ENCODE data around the gene ZNF385A. TPM values are rescaled to one million over a fixed set of nuclear protein-coding genes. Genes with fewer than 3 reads are reported as not detected.

The ZNF385A gene
- total and polyA plus RNA-seq, 11 donors: 3.6 to 22.7 (median 6.1) TPM

DNA sequence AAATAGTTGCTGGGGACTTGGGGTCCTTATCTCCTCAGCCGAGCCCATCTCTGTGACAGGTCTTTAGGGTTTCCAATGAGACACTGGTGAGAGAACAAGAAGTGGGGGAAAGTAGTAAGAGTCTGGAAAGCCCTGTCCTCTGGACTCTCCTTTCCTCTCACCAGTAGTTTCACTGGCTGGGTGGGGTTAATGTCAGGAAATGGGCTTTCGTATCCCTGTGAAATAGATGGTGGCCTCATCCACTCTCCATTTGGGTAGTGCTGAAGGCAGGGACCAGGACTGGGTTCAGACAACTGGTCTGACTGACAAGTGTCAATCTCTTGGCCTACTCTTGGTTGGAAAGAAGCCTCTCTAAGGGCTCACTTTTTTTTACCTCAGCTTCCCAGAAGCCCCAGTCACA is 7.5 kb downstream of the ZNF385A start:
- DNase-seq (peak in 1 of 5 donors; percentile 3), ATAC-seq (no peak)
- Histone ChIP-seq H3K27me3 (no peaks in the 10 kb centered on the region), H3K36me3 (peaks cover 0 to 4% (median 0%) of the 10 kb centered on the region in 9 donors), H3K27ac (peak overlapping the region; percentile 23 to 69 (median 61)), H3K9me3 (no peaks in the 10 kb centered on the region), H3K4me1 (peaks cover 0 to 64% (median 29%) of the 10 kb centered on the region in 12 donors), H3K4me3 (no peak overlapping the region)
- WGBS, 4 donors: 64 to 75% (median 67%) methylated on average over 2 of the region's 2 CpGs
- intact Hi-C loops (cut with DNase I): loop anchor here in 1 of 10 donors (10.0 kb wide), 1 partner anchor 372 kb away; the partner anchor contains the start of genes HOXC8 and HOXC9
- no peak for TF ChIP-seq POLR2A (IDR thresholded peaks at IDR 0.05)
- TF ChIP-seq, protein P1, sequence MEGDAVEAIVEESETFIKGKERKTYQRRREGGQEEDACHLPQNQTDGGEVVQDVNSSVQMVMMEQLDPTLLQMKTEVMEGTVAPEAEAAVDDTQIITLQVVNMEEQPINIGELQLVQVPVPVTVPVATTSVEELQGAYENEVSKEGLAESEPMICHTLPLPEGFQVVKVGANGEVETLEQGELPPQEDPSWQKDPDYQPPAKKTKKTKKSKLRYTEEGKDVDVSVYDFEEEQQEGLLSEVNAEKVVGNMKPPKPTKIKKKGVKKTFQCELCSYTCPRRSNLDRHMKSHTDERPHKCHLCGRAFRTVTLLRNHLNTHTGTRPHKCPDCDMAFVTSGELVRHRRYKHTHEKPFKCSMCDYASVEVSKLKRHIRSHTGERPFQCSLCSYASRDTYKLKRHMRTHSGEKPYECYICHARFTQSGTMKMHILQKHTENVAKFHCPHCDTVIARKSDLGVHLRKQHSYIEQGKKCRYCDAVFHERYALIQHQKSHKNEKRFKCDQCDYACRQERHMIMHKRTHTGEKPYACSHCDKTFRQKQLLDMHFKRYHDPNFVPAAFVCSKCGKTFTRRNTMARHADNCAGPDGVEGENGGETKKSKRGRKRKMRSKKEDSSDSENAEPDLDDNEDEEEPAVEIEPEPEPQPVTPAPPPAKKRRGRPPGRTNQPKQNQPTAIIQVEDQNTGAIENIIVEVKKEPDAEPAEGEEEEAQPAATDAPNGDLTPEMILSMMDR (IDR thresholded peaks at IDR 0.05): no peak

DNA sequence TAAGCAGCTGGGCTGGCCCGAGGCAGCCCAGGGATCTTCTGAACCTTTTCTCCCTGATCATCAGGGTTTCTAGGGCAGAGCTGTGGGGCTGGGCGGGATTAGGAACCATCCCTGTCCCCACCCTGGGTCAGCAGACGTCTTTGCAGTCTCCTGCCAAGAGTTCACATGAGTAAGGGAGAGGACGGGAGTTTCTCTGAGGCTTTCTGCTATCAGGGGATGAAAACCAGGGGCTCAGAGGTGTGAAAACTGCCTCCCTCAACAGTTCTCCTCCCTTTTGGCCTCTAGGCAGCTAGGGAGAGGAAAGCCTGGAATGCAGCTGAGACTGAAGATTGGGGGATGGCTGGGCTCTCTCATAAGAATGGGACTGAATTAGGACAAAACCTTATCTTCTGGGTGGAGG is 7.9 kb downstream of the ZNF385A start:
- H3K4me1 ChIP-seq: peaks cover 0 to 68% (median 33%) of the 10 kb centered on the region in 12 donors
- peak in 1 of 4 donors; percentile 7 for ATAC-seq
- H3K36me3 ChIP-seq: peaks cover 0 to 4% (median 0%) of the 10 kb centered on the region in 9 donors
- intact Hi-C loops (cut with DNase I): loop anchor here in 1 of 10 donors (10.0 kb wide), 1 partner anchor 372 kb away; the partner anchor contains the start of genes HOXC8 and HOXC9
- H3K9me3 ChIP-seq: no peaks in the 10 kb centered on the region
- H3K4me3 ChIP-seq: no peak overlapping the region
- peak overlapping the region; percentile 23 to 69 (median 61) for H3K27ac ChIP-seq
- no peak for TF ChIP-seq POLR2A (IDR thresholded peaks at IDR 0.05)
- TF ChIP-seq, protein P1 (IDR thresholded peaks at IDR 0.05): no peak
- whole genome bisulfite sequencing, 4 donors: 56 to 78% (median 65%) methylated on average over 4 of the region's 4 CpGs
- no peaks in the 10 kb centered on the region for H3K27me3 ChIP-seq
- peak in 3 of 5 donors; percentile 49 to 61 (median 60) for DNase-seq

DNA sequence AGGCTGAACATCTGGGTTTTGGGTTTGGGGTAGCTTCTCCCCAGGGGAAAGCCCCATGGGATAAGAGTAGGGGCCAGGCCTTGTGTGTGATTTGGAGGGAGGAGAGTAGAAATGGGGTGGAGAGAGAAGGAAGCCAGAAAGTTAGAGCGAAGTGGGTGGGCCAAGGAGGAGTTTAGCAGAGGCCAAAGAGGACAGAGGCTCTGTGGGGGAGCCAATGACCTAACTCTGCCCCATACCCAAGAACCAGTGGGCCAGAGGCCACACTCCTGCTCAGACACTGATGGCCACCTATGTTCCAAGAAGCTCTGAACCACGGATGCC is 9.3 kb downstream of the ZNF385A start:
- Histone ChIP-seq H3K27ac (peak overlapping the region in 11 of 12 donors; percentile 3 to 69 (median 63)), H3K4me3 (no peak overlapping the region), H3K27me3 (no peaks in the 10 kb centered on the region), H3K9me3 (no peaks in the 10 kb centered on the region), H3K4me1 (peaks cover 0 to 82% (median 44%) of the 10 kb centered on the region in 12 donors), H3K36me3 (peaks cover 0 to 4% (median 0%) of the 10 kb centered on the region in 9 donors)
- 61 to 82% (median 63%) methylated on average over 2 of the region's 2 CpGs for WGBS, 4 donors
- peak in 2 of 5 donors; percentile 35 to 58 for DNase-seq
- ATAC-seq: no peak
- intact Hi-C loops (cut with DNase I): loop anchor here in 1 of 10 donors (10.0 kb wide), 1 partner anchor 370 kb away; the partner anchor contains the start of genes HOXC8 and HOXC9
- TF ChIP-seq, protein P1 (IDR thresholded peaks at IDR 0.05): no peak
- no peak for TF ChIP-seq POLR2A (IDR thresholded peaks at IDR 0.05)

DNA sequence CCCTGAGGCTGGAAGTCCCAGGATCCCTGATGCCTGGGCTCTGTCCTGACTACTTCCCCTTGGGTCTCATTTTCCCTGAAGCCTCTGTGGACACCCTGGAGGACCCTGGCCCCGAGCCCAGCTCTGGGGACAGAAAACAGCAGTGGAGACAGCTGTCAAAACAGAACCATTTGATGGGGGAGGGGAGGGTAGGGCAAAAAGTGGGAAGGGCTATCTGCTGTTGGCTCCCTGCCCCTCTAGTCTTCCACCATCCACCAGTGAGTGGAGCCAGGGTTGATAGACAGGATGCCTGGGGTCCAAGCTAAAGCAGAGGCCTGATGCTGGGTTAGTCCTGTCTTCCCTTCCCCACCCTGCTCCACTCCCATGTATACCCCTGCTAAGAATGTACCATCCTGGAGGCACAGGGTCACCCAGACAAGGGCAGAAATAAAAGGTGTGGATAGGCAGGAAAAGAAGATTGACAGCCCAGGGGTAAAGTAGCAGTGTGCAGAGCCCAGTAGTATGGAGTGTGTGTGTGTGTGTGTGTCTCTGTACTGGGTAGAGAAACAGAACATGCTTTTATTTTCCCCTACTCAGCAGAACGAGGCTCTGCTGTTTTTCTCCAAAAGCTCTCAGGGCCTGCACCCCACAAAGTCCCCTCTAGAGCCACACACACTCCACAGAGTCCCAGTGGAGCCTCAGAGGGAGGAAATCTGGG is 9.8 kb downstream of the ZNF385A start:
- TF ChIP-seq, protein P1 (IDR thresholded peaks at IDR 0.05): no peak
- no peak for TF ChIP-seq POLR2A (IDR thresholded peaks at IDR 0.05)
- H3K4me3 ChIP-seq: no peak overlapping the region
- H3K27me3 ChIP-seq: no peaks in the 10 kb centered on the region
- WGBS, 4 donors: 41 to 55% (median 44%) methylated on average over 2 of the region's 2 CpGs
- H3K27ac ChIP-seq: peak overlapping the region; percentile 21 to 69 (median 62)
- ATAC-seq (no peak), DNase-seq (peak; percentile 57 to 82 (median 72))
- H3K4me1 ChIP-seq: peaks cover 0 to 87% (median 48%) of the 10 kb centered on the region in 12 donors
- intact Hi-C loops (cut with DNase I): loop anchor here in 1 of 10 donors (10.0 kb wide), 1 partner anchor 370 kb away; the partner anchor contains the start of genes HOXC8 and HOXC9
- peaks cover 0 to 4% (median 0%) of the 10 kb centered on the region in 9 donors for H3K36me3 ChIP-seq
- H3K9me3 ChIP-seq: no peaks in the 10 kb centered on the region

Measured in heart left ventricle (tissue), 16 donors.